ENCODE results near the gene ZDHHC3. TPM values are rescaled to one million over a fixed set of nuclear protein-coding genes. Genes with fewer than 3 reads are reported as not detected.
"Not testable (repeated sequence)": the region's sequence is repeated elsewhere in the genome, so short reads cannot be mapped to it uniquely, and the experiment has no call there.

Gene ZDHHC3
- total RNA-seq, 1 donor from 2014 or later: 25.6 TPM

DNA sequence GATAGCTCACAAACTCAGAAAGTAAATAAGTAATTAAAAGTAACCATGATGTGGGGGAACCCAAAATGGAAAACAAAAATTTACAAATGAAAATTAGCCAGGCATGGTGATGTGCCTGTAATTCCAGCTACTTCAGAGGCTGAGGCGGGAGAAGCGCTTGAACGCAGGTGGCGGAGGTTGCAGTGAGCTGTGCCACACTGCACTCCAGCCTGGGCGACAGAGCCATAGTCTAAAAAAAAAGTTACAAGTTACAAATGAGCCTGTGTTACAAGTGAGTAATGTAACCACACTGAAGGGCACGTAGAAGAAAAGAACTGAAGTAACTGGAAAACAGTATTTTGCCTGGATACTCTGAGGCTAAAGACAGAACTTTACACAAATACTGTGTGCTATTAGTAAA is 11.4 kb upstream of the ZDHHC3 start:
- Histone ChIP-seq H3K4me1 (ENCODE audit: control insufficient read depth in 3 of 3, insufficient read depth in 3 of 3, low read length in 3 of 3) (peaks cover 21 to 41% (median 39%) of the 10 kb centered on the region in 3 donors), H3K27me3 (ENCODE audit: control insufficient read depth in 3 of 3, insufficient read depth in 3 of 3, low read length in 3 of 3) (no peaks in the 10 kb centered on the region), H3K9ac (ENCODE audit: low read depth in 1 of 3, low read length in 3 of 3) (no peak overlapping the region), H3K9me3 (ENCODE audit: control insufficient read depth in 3 of 3, low read length in 3 of 3) (no peaks in the 10 kb centered on the region), H3K36me3 (ENCODE audit: control insufficient read depth in 3 of 3, insufficient read depth in 3 of 3, low read length in 3 of 3) (peaks cover 9 to 28% (median 21%) of the 10 kb centered on the region in 3 donors), H3K4me3 (ENCODE audit: low read length in 3 of 3) (no peak overlapping the region), H3K27ac (ENCODE audit: low read depth, low read length) (peak overlapping the region; percentile 4)

DNA sequence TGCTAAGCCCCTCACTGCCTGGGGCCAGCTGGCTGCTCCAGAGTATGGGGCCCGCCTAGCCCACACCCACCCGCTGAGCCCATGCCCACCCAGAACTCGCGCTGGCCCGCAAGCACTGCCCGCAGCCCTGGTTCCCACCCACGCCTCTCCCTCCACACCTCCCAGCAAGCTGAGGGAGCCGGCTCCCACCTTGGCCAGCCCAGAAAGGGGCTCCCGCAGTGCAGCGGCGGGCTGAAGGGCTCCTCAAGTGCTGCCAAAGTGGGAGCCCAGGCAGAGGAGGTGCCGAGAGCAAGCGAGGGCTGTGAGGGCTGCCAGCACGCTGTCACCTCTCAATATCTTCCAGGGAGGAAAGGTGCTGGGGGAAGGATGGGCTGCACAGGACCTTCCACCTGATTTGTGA is 10.4 kb upstream of the ZDHHC3 start:
- not testable (repeated sequence) for H3K27ac ChIP-seq (ENCODE audit: low read depth, low read length); H3K9ac ChIP-seq (ENCODE audit: low read depth in 1 of 3, low read length in 3 of 3); H3K27me3 ChIP-seq (ENCODE audit: control insufficient read depth in 3 of 3, insufficient read depth in 3 of 3, low read length in 3 of 3); H3K9me3 ChIP-seq (ENCODE audit: control insufficient read depth in 3 of 3, low read length in 3 of 3); H3K4me3 ChIP-seq (ENCODE audit: low read length in 3 of 3)
- peaks cover 5 to 18% (median 15%) of the 10 kb centered on the region in 3 donors for H3K36me3 ChIP-seq (ENCODE audit: control insufficient read depth in 3 of 3, insufficient read depth in 3 of 3, low read length in 3 of 3)
- H3K4me1 ChIP-seq (ENCODE audit: control insufficient read depth in 3 of 3, insufficient read depth in 3 of 3, low read length in 3 of 3): peaks cover 21 to 48% (median 39%) of the 10 kb centered on the region in 3 donors

DNA sequence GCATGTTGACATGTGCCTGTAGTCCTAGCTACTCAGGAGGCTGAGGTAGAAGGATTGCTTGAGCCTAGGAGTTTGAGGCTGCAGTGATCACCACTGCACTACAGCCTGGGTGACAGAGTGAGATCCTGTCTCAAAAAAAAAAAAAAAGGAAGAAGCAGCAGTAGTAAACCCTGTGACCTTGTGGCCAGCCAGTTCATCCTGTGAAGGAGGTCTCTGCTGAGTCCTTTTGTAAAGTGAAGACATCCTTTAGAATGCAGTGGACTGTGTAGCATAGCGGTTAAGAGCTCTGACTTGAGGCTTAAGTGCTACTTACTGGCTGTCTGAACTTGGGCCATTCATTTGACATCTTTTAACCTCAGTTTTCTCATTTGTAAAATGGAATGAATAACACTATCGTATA is 8.4 kb upstream of the ZDHHC3 start:
- Histone ChIP-seq H3K4me1 (ENCODE audit: control insufficient read depth in 3 of 3, insufficient read depth in 3 of 3, low read length in 3 of 3) (peaks cover 16 to 34% (median 32%) of the 10 kb centered on the region in 3 donors), H3K27me3 (ENCODE audit: control insufficient read depth in 3 of 3, insufficient read depth in 3 of 3, low read length in 3 of 3) (no peaks in the 10 kb centered on the region), H3K9me3 (ENCODE audit: control insufficient read depth in 3 of 3, low read length in 3 of 3) (no peaks in the 10 kb centered on the region), H3K36me3 (ENCODE audit: control insufficient read depth in 3 of 3, insufficient read depth in 3 of 3, low read length in 3 of 3) (peaks cover 0 to 2% (median 0%) of the 10 kb centered on the region in 3 donors), H3K27ac (ENCODE audit: low read depth, low read length) (peak overlapping the region; percentile 69), H3K9ac (ENCODE audit: low read depth in 1 of 3, low read length in 3 of 3) (no peak overlapping the region), H3K4me3 (ENCODE audit: low read length in 3 of 3) (no peak overlapping the region)

DNA sequence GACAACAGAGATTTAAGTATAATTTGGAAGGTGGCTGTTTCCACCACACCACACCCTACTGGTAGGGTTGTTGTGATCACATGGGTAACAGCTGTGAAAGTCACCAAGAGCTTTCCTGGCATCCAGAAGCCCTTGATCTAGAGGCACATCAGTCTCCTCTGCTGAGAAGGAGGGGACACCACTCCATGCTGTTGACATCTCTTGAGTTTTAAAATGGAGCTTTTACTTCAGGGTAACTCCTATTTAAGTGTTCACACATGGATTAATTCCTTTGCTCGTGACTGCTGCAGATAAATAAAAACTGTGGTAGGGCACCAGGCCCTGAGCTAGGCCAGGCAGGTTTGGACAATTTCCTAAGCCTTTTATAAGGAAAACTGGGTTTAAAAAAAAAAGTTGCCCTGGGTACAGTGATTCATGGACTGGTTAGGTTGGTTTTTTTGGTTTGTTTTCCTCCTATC is 7.5 kb upstream of the ZDHHC3 start:
- Histone ChIP-seq H3K4me3 (ENCODE audit: low read length in 3 of 3) (no peak overlapping the region), H3K9me3 (ENCODE audit: control insufficient read depth in 3 of 3, low read length in 3 of 3) (no peaks in the 10 kb centered on the region), H3K9ac (ENCODE audit: low read depth in 1 of 3, low read length in 3 of 3) (no peak overlapping the region), H3K36me3 (ENCODE audit: control insufficient read depth in 3 of 3, insufficient read depth in 3 of 3, low read length in 3 of 3) (peaks cover 0 to 5% (median 2%) of the 10 kb centered on the region in 3 donors), H3K27me3 (ENCODE audit: control insufficient read depth in 3 of 3, insufficient read depth in 3 of 3, low read length in 3 of 3) (no peaks in the 10 kb centered on the region), H3K4me1 (ENCODE audit: control insufficient read depth in 3 of 3, insufficient read depth in 3 of 3, low read length in 3 of 3) (peaks cover 14 to 36% (median 31%) of the 10 kb centered on the region in 3 donors), H3K27ac (ENCODE audit: low read depth, low read length) (peak overlapping the region; percentile 69)

DNA sequence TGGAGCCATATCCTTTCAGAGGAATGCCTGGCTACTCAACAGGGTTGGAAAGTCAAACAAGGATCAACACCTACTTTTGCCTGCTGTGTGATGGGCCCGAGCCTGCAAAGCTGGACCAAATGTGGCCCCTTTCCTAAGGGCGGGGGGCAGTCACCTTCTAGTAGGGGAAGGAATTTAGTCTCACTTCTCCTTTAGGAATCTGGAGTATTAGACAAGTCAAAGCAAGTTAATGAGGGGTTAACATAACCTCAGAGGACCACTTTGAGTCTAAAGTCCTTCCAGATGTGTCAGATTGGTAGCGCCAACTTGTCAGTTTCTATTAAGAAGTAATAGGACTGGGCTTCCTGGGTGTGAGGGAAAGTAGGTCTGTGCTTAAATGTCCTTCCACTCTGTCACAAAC is 6.8 kb upstream of the ZDHHC3 start:
- Histone ChIP-seq H3K4me1 (ENCODE audit: control insufficient read depth in 3 of 3, insufficient read depth in 3 of 3, low read length in 3 of 3) (peaks cover 15 to 37% (median 31%) of the 10 kb centered on the region in 3 donors), H3K27ac (ENCODE audit: low read depth, low read length) (peak overlapping the region; percentile 69), H3K9ac (ENCODE audit: low read depth in 1 of 3, low read length in 3 of 3) (no peak overlapping the region), H3K27me3 (ENCODE audit: control insufficient read depth in 3 of 3, insufficient read depth in 3 of 3, low read length in 3 of 3) (no peaks in the 10 kb centered on the region), H3K4me3 (ENCODE audit: low read length in 3 of 3) (no peak overlapping the region), H3K9me3 (ENCODE audit: control insufficient read depth in 3 of 3, low read length in 3 of 3) (no peaks in the 10 kb centered on the region), H3K36me3 (ENCODE audit: control insufficient read depth in 3 of 3, insufficient read depth in 3 of 3, low read length in 3 of 3) (peaks cover 0 to 6% (median 2%) of the 10 kb centered on the region in 3 donors)

DNA sequence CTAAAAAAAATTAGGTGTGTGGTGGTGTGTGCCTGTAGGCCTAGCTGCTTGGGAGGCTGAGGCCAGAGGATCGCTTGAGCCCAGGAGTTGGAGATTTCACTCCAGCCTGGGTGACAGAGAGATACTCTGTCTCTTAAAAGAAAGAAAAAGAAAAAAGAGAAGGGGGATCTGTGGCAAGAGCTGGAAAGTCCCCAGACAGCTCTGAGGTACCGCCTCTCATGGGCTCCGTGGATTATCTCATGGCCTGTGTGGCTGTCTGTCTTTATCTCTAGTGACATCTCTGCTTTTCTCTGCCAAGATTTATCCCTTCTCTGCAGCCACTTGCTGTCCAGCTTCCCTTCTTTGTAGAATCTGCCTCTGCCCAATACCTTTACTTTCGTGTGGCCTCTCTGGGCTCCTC is 5.8 kb upstream of the ZDHHC3 start:
- Histone ChIP-seq H3K27me3 (ENCODE audit: control insufficient read depth in 3 of 3, insufficient read depth in 3 of 3, low read length in 3 of 3) (no peaks in the 10 kb centered on the region), H3K9me3 (ENCODE audit: control insufficient read depth in 3 of 3, low read length in 3 of 3) (no peaks in the 10 kb centered on the region), H3K4me3 (ENCODE audit: low read length in 3 of 3) (no peak overlapping the region), H3K4me1 (ENCODE audit: control insufficient read depth in 3 of 3, insufficient read depth in 3 of 3, low read length in 3 of 3) (peaks cover 25 to 39% (median 39%) of the 10 kb centered on the region in 3 donors), H3K27ac (ENCODE audit: low read depth, low read length) (peak overlapping the region; percentile 69), H3K9ac (ENCODE audit: low read depth in 1 of 3, low read length in 3 of 3) (peak overlapping the region in 1 of 3 donors; percentile 42), H3K36me3 (ENCODE audit: control insufficient read depth in 3 of 3, insufficient read depth in 3 of 3, low read length in 3 of 3) (peaks cover 0 to 6% (median 2%) of the 10 kb centered on the region in 3 donors)

DNA sequence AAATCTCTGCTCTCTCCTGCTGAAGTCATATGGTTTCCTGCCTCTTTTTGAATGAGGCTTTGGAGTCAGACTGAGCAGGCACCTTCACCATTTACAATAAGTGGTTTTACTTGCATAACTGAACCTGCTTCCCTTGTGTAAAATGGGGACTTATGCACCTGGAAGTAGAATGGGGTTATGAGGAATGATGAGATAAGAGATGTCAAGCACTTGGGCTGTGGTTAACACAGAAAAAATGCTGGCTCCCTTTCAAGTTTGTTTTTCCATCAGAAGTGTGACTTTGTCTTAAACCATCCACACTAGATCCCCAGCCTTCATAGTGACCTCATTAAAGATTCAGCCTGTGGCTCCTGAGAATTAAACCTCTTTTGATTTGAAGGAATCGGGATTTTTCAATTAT is 5.2 kb upstream of the ZDHHC3 start:
- Histone ChIP-seq H3K27ac (ENCODE audit: low read depth, low read length) (no peak overlapping the region), H3K9me3 (ENCODE audit: control insufficient read depth in 3 of 3, low read length in 3 of 3) (no peaks in the 10 kb centered on the region), H3K4me1 (ENCODE audit: control insufficient read depth in 3 of 3, insufficient read depth in 3 of 3, low read length in 3 of 3) (peaks cover 25 to 41% (median 39%) of the 10 kb centered on the region in 3 donors), H3K4me3 (ENCODE audit: low read length in 3 of 3) (no peak overlapping the region), H3K9ac (ENCODE audit: low read depth in 1 of 3, low read length in 3 of 3) (no peak overlapping the region), H3K36me3 (ENCODE audit: control insufficient read depth in 3 of 3, insufficient read depth in 3 of 3, low read length in 3 of 3) (peaks cover 0 to 6% (median 2%) of the 10 kb centered on the region in 3 donors), H3K27me3 (ENCODE audit: control insufficient read depth in 3 of 3, insufficient read depth in 3 of 3, low read length in 3 of 3) (no peaks in the 10 kb centered on the region)

DNA sequence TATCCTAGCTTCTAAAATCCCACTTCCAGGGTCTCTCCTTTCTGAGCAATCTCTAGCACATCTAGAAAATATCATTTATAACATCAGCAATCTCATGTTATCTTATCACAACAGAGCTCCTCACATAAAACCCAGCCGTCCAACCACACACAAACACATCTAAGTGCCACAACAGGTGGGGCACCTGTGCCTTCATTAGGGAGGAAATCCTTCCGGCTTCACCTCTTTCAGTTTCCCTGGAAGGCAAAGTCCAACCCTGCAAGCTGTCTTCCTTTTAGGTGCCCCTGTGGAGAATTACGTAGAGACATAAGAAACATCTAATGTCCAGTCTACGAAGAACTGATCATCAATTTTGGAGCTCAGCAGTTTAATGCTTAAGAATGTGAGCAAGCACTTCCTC is 1.6 kb downstream of the ZDHHC3 start:
- Histone ChIP-seq H3K4me1 (ENCODE audit: control insufficient read depth in 3 of 3, insufficient read depth in 3 of 3, low read length in 3 of 3) (peaks cover 23 to 33% (median 33%) of the 10 kb centered on the region in 3 donors), H3K27ac (ENCODE audit: low read depth, low read length) (no peak overlapping the region), H3K27me3 (ENCODE audit: control insufficient read depth in 3 of 3, insufficient read depth in 3 of 3, low read length in 3 of 3) (no peaks in the 10 kb centered on the region), H3K4me3 (ENCODE audit: low read length in 3 of 3) (peak overlapping the region; percentile 90 to 99 (median 94)), H3K36me3 (ENCODE audit: control insufficient read depth in 3 of 3, insufficient read depth in 3 of 3, low read length in 3 of 3) (peaks cover 0 to 6% (median 2%) of the 10 kb centered on the region in 3 donors), H3K9ac (ENCODE audit: low read depth in 1 of 3, low read length in 3 of 3) (peak overlapping the region; percentile 70 to 91 (median 88)), H3K9me3 (ENCODE audit: control insufficient read depth in 3 of 3, low read length in 3 of 3) (no peaks in the 10 kb centered on the region)

DNA sequence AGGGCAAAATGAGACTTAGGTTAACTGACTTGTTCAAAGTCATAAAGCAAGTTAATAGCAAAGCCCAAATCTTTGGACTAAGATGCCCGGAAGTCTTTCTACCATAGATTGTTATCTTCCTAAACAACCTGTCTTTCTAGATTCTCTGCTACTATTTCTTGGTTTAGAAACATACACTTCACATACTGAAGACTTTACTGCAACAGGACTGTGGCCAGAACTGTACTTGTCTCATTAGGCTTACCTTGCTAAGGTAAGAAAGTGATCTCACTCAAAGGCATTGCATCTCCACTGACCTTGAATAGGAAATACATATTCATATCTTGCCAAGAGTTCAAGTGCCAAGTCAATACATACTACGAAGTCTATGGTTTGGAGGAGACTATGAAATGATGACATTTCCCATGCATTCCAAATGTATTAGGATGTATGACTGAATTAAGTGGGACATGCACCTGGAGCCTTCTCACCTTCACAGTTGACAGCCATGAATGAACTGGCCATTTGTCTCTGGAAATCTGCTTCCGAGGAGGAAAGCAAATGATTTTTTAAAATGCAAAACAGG is 5.0 kb downstream of the ZDHHC3 start:
- Histone ChIP-seq H3K4me1 (ENCODE audit: control insufficient read depth in 3 of 3, insufficient read depth in 3 of 3, low read length in 3 of 3) (peaks cover 13 to 17% (median 15%) of the 10 kb centered on the region in 3 donors), H3K9me3 (ENCODE audit: control insufficient read depth in 3 of 3, low read length in 3 of 3) (no peaks in the 10 kb centered on the region), H3K4me3 (ENCODE audit: low read length in 3 of 3) (no peak overlapping the region)

DNA sequence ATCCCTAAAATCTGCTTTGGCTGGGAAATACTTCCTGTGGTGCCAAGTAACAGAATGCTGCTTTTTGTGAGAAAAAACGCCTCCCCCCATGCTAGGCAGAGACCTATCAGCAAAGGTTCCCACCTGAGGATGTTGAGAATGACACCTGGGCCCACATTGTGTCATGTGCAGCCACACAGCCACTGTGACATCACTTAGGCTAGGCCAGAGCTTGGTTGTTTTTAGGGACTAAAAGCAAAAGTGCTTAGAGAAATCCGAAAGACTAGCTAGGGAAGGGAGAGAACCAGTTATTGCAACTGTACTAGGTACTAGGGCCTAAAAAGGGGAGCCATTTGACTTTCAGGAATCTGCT is 6.2 kb downstream of the ZDHHC3 start:
- H3K4me3 ChIP-seq (ENCODE audit: low read length in 3 of 3): no peak overlapping the region
- no peaks in the 10 kb centered on the region for H3K27me3 ChIP-seq (ENCODE audit: control insufficient read depth in 3 of 3, insufficient read depth in 3 of 3, low read length in 3 of 3)
- H3K9ac ChIP-seq (ENCODE audit: low read depth in 1 of 3, low read length in 3 of 3): no peak overlapping the region
- H3K27ac ChIP-seq (ENCODE audit: low read depth, low read length): no peak overlapping the region
- H3K36me3 ChIP-seq (ENCODE audit: control insufficient read depth in 3 of 3, insufficient read depth in 3 of 3, low read length in 3 of 3): peaks cover 0 to 2% (median 0%) of the 10 kb centered on the region in 3 donors
- no peaks in the 10 kb centered on the region for H3K9me3 ChIP-seq (ENCODE audit: control insufficient read depth in 3 of 3, low read length in 3 of 3)
- peaks cover 7 to 11% (median 8%) of the 10 kb centered on the region in 3 donors for H3K4me1 ChIP-seq (ENCODE audit: control insufficient read depth in 3 of 3, insufficient read depth in 3 of 3, low read length in 3 of 3)

More for the DNA sequence above, 5.0 kb downstream of the ZDHHC3 start:
- H3K36me3 ChIP-seq (ENCODE audit: control insufficient read depth in 3 of 3, insufficient read depth in 3 of 3, low read length in 3 of 3): peaks cover 0 to 2% (median 0%) of the 10 kb centered on the region in 3 donors
- H3K27me3 ChIP-seq (ENCODE audit: control insufficient read depth in 3 of 3, insufficient read depth in 3 of 3, low read length in 3 of 3): no peaks in the 10 kb centered on the region
- no peak overlapping the region for H3K9ac ChIP-seq (ENCODE audit: low read depth in 1 of 3, low read length in 3 of 3)
- H3K27ac ChIP-seq (ENCODE audit: low read depth, low read length): no peak overlapping the region

All from skeletal muscle tissue (tissue), 4 donors.